ENCODE measurements around the gene CP. TPM values are rescaled to one million over a fixed set of nuclear protein-coding genes. Genes with fewer than 3 reads are reported as not detected.

The CP gene
- total and polyA plus RNA-seq, 2 of the 13 experiments (the other 11 are each of a cell fraction or from before 2014, with no cell fraction given) = 42.6 to 789 TPM

GRCh38 chr3:149224736-149225594, 3.3 kb upstream of the CP start (continued):
- TF ChIP-seq CBX1 (IDR thresholded peaks at IDR 0.05; ENCODE audit: low read depth) (no peak), ELF4 (CRISPR knock-in tag; IDR thresholded peaks at IDR 0.05; ENCODE audit: borderline replicate concordance) (no peak; the same call in 1 of the 2 replicates), HNF1A (IDR thresholded peaks at IDR 0.05; ENCODE audit: low read depth) (peak; percentile 79), HNF1A (CRISPR knock-in tag; IDR thresholded peaks at IDR 0.05; ENCODE audit: borderline replicate concordance) (peak; percentile 79; the same call in 1 of the 2 replicates), THAP11 (CRISPR knock-in tag; IDR thresholded peaks at IDR 0.05) (peak; percentile 77), ZFP82 (CRISPR knock-in tag; IDR thresholded peaks at IDR 0.05; ENCODE audit: borderline replicate concordance) (no peak), EED (CRISPR knock-in tag; IDR thresholded peaks at IDR 0.05) (no peak), MYPOP (CRISPR knock-in tag; IDR thresholded peaks at IDR 0.05) (peak; percentile 73; the same call in 1 of the 2 replicates), CEBPG (CRISPR knock-in tag; IDR thresholded peaks at IDR 0.05) (peak; percentile 95), NFYB (CRISPR knock-in tag; IDR thresholded peaks at IDR 0.05) (no peak), ZNF609 (CRISPR knock-in tag; IDR thresholded peaks at IDR 0.05; ENCODE audit: borderline replicate concordance) (peak; percentile 84; the same call in 1 of the 2 replicates), FOXP4 (CRISPR knock-in tag; IDR thresholded peaks at IDR 0.05) (peak; percentile 98), HDAC1 (CRISPR knock-in tag; IDR thresholded peaks at IDR 0.05) (peak; percentile 33; the same call in 1 of the 2 replicates), HMG20A (CRISPR knock-in tag; IDR thresholded peaks at IDR 0.05; ENCODE audit: borderline replicate concordance) (peak; percentile 96)

Measured in HepG2 (cell line).